Epidermal melanocyte (primary cell): ENCODE results near the gene ATP6V1G2.
"Not testable (repeated sequence)": the region's sequence is repeated elsewhere in the genome, so short reads cannot be mapped to it uniquely, and the experiment has no call there.

Source experiments
- DNase-seq: peaks from one replicate; pipeline ENCODE4 v3.0.0; 2011; ENCODE audit warnings: low spot score; ENCODE audit not compliant: insufficient read length

ATP6V1G2 gene

DNA sequence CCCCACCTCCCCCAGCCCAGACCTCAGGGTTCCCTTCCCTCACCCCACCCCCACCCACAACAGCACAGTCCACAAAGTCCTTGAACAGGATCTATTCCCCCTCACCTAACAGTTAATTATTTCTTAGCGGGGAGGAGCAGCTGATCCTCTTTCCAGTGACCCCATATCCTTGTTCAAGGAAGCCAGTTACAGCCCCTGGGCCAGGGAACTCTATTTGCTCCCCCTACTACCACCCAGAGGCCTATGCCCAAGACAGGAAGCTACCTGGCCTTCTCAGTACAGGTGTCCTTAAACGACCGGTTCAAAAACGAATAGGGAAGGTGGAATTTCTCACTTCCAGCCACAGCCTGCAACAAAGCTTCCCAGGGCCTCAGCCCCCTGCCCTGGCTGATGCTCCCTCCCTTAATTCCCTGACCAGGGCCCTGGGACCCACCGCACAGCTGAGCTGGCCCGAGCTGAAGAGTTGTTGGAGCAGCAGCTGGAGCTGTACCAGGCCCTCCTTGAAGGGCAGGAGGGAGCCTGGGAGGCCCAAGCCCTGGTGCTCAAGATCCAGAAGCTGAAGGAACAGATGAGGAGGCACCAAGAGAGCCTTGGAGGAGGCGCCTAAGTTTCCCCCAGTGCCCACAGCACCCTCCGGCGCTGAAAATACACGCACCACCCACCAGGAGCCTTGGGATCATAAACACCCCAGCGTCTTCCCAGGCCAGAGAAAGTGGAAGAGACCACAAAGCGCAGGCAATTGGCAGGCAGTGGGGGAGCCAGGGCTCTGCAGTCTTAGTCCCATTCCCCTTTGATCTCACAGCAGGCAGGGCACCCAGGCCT, 16.9 kb downstream of the ATP6V1G2 start:
- DNase-seq: no peak

DNA sequence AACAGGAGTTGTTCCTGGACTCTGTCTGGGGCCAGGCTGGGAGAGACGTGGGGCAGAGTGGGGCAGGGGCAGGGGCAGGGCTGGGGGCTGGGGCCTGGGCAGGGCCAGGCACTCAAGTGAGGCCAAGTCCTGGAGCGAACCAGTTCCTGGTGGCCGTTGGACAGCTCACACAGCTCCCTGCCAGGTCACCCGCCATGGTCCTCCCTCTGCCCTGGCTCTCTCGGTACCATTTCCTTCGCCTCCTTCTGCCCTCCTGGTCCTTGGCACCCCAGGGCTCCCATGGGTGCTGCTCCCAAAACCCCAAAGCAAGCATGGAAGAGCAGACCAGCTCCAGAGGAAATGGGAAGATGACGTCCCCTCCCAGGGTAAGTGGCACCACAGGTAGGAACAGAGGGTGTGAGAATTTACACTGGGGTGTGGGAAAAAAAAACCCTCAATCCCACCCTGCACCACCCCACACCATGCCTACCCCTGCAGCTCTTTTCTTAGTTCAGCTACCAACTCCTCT, 17.5 kb downstream of the ATP6V1G2 start, which contains the start of gene MCCD1:
Gene MCCD1, plus strand, starts transcription at position 142 of the 508 bp plus-strand sequence. Its CDS starts 53 bp downstream, at position 195.
- no peak for DNase-seq

DNA sequence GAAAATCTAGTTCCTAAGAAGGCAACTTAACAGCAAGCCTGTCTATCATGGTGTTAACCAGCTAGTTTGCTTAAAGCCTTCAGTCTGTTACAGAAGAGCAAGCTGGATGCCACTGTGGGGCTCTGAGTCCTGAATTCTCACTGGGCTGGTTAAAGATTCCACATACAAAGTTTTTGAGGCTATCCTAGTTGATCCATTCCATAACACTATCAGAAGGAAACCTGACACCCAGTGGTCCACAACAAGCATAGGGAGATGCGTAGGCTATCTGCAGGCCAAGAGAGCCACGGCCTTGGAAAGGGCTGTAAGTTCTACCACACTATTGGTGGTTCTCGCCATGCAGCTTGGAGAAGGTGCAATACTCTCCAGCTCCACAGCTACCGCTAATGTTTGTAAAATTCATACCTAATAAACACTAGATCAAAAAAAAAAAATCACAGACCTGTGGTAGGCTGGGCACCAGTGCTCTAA, 18.1 kb downstream of the ATP6V1G2 start:
- DNase-seq: no peak

DNA sequence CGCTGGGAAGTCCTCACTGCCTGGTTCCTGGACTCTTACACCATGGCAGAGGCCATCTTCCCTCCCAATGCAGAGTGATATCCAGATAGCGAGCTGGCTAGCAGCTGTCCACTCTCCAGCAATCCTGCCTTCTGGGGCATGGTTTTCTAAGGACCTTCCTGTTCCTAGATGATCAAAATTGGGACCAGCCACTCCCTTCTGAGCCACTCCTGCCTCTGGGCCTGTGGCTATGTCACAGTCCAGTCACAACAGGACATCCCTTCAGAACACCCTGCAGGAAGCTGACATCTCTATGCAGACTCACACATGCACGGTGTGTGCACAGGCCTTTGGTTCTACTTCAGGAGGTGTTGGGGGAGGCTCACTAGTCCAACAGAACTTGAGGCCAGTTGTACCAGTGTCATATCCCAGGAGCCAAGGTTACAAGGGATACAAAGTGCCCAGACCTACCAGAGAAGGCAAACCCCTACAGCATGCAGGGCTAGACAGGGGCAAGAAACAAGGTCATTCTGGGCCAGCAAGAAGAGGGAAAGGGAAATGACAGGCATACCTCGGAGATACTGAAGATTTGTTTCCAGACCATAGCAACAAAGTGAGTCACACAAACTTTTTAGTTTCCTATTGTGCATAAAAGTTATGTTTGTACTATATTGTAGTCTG, 20.3 kb downstream of the ATP6V1G2 start:
- DNase-seq: no peak

DNA sequence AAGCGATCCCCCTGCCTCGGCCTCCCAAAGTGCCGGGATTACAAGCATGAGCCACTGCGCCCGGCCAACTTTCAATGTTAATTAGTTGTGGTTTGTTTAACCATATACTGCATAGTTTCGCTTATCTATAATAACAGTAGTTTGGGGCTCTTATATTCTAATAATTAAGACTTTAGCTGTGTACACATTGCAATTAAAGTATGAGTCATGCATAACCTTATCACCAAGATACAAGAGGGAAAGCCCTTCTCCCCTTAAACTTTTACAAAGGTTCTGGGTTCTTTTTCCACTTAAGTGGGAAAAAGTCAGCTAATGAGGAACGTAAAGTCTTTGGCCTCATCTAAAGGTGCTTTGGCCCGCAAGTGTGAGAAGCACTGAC, 20.9 kb downstream of the ATP6V1G2 start:
- DNase-seq: no peak

DNA sequence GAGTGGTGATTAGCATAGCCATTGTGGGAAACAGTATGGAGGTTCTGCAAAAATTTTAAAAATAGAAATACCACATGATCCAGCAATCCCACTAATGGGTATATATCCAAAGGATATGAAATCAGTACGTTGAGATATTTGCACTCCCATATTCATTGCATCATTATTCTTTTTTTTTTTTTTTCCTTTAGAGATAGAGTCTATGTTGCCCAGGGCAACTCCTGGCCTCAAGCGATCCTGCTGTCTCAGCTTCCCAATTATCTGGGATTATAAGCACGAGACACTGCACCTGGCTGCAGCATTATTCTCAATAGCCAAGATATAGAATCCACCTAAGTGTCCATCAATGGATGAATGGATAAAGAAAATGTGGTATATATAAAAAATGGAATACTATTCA, 24.6 kb downstream of the ATP6V1G2 start:
- DNase-seq: no peak

DNA sequence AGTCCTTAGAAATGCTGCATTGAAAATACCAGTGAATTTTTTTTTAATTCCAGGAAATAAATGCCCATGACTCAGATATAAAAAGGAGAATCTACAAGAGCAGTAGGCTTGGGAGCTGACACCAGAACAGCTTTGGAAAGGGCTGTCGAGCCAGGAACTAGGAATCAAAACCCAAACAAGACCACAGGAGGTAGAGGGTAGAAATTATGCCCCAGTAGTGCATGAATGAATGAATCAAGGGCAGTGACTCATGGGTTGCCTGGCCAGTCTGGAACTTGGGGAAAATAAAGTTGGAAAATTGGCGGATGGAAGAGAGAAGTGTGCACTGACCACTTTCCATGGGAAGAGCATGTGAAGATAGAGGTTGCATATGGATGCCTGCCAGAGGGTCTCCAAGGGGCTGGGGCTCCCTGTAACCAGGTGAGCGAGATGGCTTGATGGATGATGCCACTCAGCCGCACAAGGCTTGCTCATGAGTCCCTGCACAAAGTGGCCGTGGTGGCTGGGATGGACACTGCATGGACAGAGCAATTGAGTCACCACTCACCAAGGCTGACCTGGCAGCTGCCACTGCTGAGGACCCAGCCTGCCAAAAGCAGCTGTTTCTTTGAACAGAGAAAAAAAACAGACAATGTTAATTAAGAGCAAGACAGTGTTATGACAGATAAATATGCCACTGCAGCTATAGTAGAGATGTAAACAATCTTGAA, 32.8 kb downstream of the ATP6V1G2 start:
- no peak for DNase-seq

DNA sequence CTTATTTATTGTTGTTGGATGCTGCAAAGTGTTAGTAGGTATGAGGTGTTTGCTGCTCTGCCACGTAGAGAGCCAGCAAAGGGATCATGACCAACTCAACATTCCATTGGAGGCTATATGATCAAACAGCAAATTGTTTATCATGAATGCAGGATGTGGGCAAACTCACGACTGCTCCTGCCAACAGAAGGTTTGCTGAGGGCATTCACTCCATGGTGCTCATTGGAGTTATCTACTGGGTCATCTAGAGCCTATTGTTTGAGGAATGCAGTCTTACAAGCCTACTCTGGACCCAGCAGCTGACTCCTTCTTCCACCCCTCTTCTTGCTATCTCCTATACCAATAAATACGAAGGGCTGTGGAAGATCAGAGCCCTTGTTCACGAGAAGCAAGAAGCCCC, 36.4 kb downstream of the ATP6V1G2 start:
- DNase-seq: no peak

DNA sequence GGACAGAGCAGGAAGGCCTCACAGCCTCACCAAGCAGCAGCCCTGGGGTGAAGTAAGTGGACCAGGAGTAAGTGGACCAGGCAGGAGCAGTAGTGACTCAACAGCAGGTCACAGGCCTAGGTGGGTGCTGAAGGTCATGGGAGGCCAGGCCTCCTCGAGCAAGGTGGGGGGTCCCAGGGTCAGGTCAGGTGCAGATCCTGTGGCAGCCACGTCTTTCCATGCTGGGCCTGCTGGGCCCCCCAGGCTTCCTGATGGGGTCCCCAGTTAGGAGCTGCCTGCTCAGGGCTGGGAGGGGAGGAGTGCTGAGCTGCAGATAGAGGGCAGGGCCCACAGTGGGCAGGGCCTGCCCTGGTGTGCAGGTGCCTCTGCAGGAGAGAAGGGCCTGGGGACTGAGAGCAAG, 37.4 kb downstream of the ATP6V1G2 start:
- not testable (repeated sequence) for DNase-seq

DNA sequence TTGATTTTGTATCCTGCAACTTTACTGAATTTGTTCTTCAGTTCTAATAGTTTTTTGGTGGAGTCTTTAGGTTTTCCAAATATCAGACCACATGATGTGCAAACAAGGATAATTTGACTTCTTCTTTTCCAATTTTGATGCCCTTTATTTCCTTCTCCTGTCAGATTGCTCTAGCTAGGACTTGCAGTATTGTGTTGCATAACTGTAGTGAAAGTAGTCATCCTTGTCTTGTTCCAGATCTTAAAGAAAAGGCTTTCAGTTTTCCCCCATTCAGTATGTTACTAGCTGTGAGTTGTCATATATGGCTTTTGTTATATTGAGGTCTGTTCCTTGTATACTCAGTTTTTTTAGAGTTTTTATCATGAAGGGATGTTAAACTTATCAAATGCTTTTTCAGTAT, 43.8 kb downstream of the ATP6V1G2 start:
- no peak for DNase-seq

DNA sequence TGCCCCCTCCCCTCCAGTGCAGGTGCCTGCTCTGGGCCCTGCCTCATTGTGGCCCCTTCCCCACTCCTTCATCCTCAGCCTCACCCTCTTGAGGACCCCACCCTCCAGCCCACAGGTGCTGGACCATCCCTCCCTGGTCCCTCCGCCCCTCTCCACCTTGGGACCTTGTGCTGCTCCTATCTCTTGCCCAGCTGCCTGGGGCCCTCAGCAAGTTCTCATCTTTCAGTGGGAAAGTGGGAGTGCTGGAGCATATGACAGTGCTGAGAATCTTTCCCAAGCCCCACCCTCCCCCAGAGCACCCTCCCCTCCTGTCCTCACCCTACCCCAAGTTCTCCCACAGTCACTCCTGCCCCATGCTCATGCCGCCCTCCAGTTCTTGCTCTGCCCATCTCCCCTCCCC, 46.8 kb downstream of the ATP6V1G2 start:
- DNase-seq: not testable (repeated sequence)

DNA sequence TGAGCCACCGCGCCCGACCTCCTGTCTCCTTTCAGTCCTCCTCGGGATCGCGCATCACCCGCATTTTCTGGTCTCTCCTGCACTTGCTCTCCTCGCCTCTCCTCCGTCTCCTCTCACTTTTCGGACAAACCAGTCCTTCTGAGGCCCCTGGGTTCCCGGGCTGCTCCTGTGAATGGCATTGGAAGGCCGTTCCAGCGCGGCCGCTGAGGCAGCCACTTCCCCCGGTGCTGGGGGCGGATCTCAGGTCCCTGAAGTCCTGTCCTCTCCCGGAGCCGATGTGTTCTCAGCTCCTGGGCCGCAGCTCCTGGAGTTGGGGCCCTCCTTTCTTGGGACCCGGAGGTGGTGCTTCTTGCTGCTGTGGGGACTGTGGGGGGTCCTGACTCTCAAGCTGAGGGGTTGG, 47.7 kb downstream of the ATP6V1G2 start:
- no peak for DNase-seq

DNA sequence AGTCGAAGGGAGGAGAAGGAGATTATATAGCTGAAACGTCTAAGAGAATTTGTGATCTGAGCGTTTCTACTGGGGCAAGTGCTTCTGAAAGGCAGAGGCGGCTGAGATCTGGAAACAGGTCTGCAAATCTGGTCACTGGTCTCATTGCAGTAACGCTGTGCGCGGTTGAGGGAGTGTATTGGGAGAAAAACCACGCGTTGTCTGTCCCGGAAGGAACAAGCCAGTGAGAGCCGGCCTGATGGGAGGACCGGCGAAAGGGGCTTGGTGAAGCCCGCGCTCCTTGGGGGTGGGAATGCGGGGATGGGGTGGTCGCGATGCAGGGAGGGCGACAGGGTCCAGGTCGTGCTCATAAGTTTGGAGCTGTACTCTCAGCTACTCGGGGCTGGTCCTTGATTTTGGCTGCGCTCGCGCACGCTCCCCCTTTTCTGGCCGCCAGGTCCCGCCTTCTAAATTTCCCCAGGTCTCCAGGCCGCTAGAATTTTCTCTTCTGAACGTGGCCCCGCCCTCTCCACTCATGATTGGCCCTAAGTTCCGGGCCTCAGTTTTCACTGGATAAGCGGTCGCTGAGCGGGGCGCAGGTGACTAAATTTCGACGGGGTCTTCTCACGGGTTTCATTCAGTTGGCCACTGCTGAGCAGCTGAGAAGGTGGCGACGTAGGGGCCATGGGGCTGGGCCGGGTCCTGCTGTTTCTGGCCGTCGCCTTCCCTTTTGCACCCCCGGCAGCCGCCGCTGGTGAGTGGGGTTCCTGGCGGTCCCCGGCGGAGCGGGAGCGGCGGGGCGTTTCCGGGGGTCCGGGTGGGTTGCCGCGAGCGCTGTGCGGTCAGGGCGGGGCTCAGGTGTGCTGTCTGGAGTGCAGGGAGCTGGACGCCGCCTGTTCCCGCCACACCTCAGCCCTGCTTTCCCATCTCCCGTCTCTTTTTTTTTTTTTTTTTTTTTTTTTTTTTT, 48.6 kb downstream of the ATP6V1G2 start, which contains the start of gene MICB:
Gene MICB, plus strand, starts transcription at position 615 of the 946 bp plus-strand sequence. Its CDS starts 49 bp downstream, at position 664.
- DNase-seq: peak; percentile 64

DNA sequence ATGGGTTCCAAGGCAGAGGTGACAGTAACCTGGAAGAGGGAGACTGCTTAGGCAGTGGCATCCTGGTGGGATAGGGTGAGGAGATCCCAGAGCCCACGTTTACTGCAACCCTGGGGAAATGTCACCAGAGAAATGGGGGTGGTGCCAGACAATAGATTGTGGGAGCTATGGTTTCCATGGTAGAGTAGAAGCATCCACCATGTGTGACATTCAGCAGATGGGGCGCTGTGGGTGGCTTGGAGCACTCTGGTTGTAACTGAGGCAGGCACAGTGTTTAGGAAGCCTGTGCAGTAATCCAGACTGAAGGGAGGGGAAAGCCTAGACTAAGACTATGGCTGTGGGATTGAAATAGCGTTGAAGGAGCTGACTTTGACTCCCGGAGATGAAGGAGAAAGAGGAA, 49.6 kb downstream of the ATP6V1G2 start:
- DNase-seq: not testable (repeated sequence)

DNA sequence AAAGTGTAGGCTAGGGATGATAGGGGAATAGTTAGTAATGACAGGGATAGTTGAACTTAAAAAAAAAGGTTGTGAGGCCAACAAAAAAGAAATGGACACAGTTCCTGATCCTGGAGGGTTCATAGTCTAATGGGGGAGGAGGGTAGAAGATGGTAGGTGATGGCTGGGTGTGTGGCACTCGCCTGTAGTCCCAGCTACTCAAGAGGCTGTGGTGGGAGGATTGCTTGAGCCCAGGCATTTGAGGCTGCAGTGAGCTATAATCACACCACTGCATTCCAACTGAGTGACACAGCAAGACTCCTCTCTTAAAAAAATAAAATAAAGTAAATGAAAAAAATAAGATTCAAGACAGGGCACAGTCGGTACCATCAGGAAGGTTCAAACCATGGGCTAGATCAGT, 50.8 kb downstream of the ATP6V1G2 start:
- no peak for DNase-seq
